ENCODE data around the gene NSRP1. TPM values are rescaled to one million over a fixed set of nuclear protein-coding genes. Genes with fewer than 3 reads are reported as not detected.

NSRP1 gene
- total and polyA plus RNA-seq, 12 donors: 19.5 to 47.5 (median 26.5) TPM

- Histone ChIP-seq H3K27ac (no peak overlapping the region), H3K4me3 (no peak overlapping the region), H3K27me3 (no peaks in the 10 kb centered on the region), H3K9me3 (peaks cover 0 to 17% (median 3%) of the 10 kb centered on the region in 11 donors), H3K4me1 (no peaks in the 10 kb centered on the region), H3K36me3 (peaks cover 0 to 69% (median 5%) of the 10 kb centered on the region in 9 donors)
- DNase-seq (no peak), ATAC-seq (no peak)
- TF ChIP-seq CTCF (IDR thresholded peaks at IDR 0.05): no peak
- intact Hi-C loops (cut with DNase I): no loop called here
- WGBS, 2 donors: 95 to 96% methylated on average over 4 of the region's 4 CpGs
Measured at GRCh38 chr17:30164531-30164930, 47.9 kb downstream of the NSRP1 start.

GRCh38 chr17:30165147-30165546 lies 48.5 kb downstream of the NSRP1 start:
- no peaks in the 10 kb centered on the region for H3K4me1 ChIP-seq
- ATAC-seq (no peak), DNase-seq (no peak)
- intact Hi-C loops (cut with DNase I): no loop called here
- TF ChIP-seq CTCF (IDR thresholded peaks at IDR 0.05): no peak
- no peaks in the 10 kb centered on the region for H3K27me3 ChIP-seq
- H3K9me3 ChIP-seq: peaks cover 0 to 11% (median 3%) of the 10 kb centered on the region in 11 donors
- H3K4me3 ChIP-seq: no peak overlapping the region
- WGBS, 2 donors: 85 to 89% methylated on average over 3 of the region's 3 CpGs
- H3K36me3 ChIP-seq: peaks cover 0 to 70% (median 5%) of the 10 kb centered on the region in 9 donors
- no peak overlapping the region for H3K27ac ChIP-seq

GRCh38 chr17:30165960-30166359 lies 49.3 kb downstream of the NSRP1 start:
- H3K27ac ChIP-seq: no peak overlapping the region
- no peak for DNase-seq
- no peak for ATAC-seq
- no peaks in the 10 kb centered on the region for H3K27me3 ChIP-seq
- TF ChIP-seq CTCF (IDR thresholded peaks at IDR 0.05): no peak
- H3K36me3 ChIP-seq: peaks cover 0 to 68% (median 5%) of the 10 kb centered on the region in 9 donors
- H3K4me1 ChIP-seq: no peaks in the 10 kb centered on the region
- 69 to 75% methylated on average over 1 of the region's 1 CpG for WGBS, 2 donors
- no peak overlapping the region for H3K4me3 ChIP-seq
- intact Hi-C loops (cut with DNase I): no loop called here
- peaks cover 0 to 3% (median 0%) of the 10 kb centered on the region in 11 donors for H3K9me3 ChIP-seq

- no peaks in the 10 kb centered on the region for H3K9me3 ChIP-seq
- no peak for TF ChIP-seq CTCF (IDR thresholded peaks at IDR 0.05)
- no peak for DNase-seq
- peaks cover 0 to 82% (median 11%) of the 10 kb centered on the region in 9 donors for H3K36me3 ChIP-seq
- no peak for ATAC-seq
- no peaks in the 10 kb centered on the region for H3K4me1 ChIP-seq
- intact Hi-C loops (cut with DNase I): no loop called here
- no peaks in the 10 kb centered on the region for H3K27me3 ChIP-seq
- H3K4me3 ChIP-seq: no peak overlapping the region
- no peak overlapping the region for H3K27ac ChIP-seq
Measured at GRCh38 chr17:30170415-30170987, 53.9 kb downstream of the NSRP1 start.

Data from heart right ventricle (tissue), 16 donors.